B cell (primary cell): ENCODE measurements around the gene DPYD. TPM values are rescaled to one million over a fixed set of nuclear protein-coding genes. Genes with fewer than 3 reads are reported as not detected.
A peak's percentile ranks its signal among the peaks of the same experiment; 100 is the strongest.

Source experiments
- ATAC-seq: fragments of 200-7000 bp; cut with Tn5 transposase; one replicate; pipeline ENCODE4 v1.10.0; 2021; ENCODE audit warnings: low read depth, mild to moderate bottlenecking, moderate number of reproducible peaks, moderate library complexity
- CTCF ChIA-PET: fragments of 350-600 bp; sonication (Branson Sonifier 250); formaldehyde crosslinking; loops from one replicate; lab custom pipeline; 2021; ENCODE audit warnings: antibody characterized with exemption, inconsistent platforms; lab: Charles Lee
- POLR2A ChIA-PET: fragments of 350-600 bp; sonication (Branson Sonifier 250); formaldehyde crosslinking; loops from one replicate; lab custom pipeline; 2021; ENCODE audit warnings: antibody characterized with exemption; lab: Charles Lee
- DNase-seq: peaks from one replicate; pipeline ENCODE4 v3.0.0; 2013
- H2AFZ ChIP-seq: 2 replicates; pipeline ENCODE4 v1.6.1; 2012; ENCODE audit warnings: mild to moderate bottlenecking, low read depth, low read length; ENCODE audit not compliant: insufficient read depth, poor library complexity, severe bottlenecking
- H3K27ac ChIP-seq, 2 donors: 1 replicate in 1 of 2; 2 replicates in 1 of 2; pipeline ENCODE4 v1.5.1; 2012 to 2013; ENCODE audit warnings: low read length in 2 of 2, mild to moderate bottlenecking in 2 of 2, moderate library complexity in 1 of 2
- H3K27me3 ChIP-seq, 4 experiments: fragments of 200-600 bp in 1 of 4; sonication (generic) in 1 of 4; replicated peaks in 1 of 4; 1 replicate in 2 of 4; 2 replicates in 2 of 4; pipeline versions ENCODE4 v1.6.1 to v1.7.0; 2013 to 2016; ENCODE audit warnings: low read length in 3 of 4, mild to moderate bottlenecking in 2 of 4, mixed read lengths in 1 of 4, moderate library complexity in 1 of 4; ENCODE audit not compliant: insufficient read depth in 4 of 4, control insufficient read depth in 3 of 4; ENCODE audit errors: control extremely low read depth in 1 of 4
- H3K36me3 ChIP-seq, 2 experiments: replicated peaks in 1 of 2; 1 replicate in 1 of 2; 2 replicates in 1 of 2; pipeline versions ENCODE4 v1.6.1 to v1.7.1; 2013; ENCODE audit warnings: low read length in 1 of 2; ENCODE audit not compliant: insufficient read depth in 2 of 2, control insufficient read depth in 1 of 2; ENCODE audit errors: control extremely low read depth in 1 of 2, extremely low read depth in 1 of 2
- H3K4me1 ChIP-seq, 2 donors: fragments of 200-600 bp in 1 of 2; sonication (generic) in 1 of 2; 1 replicate in 1 of 2; 2 replicates in 1 of 2; pipeline versions ENCODE4 v1.5.1 to v1.6.1; 2013 to 2017; ENCODE audit warnings: low read length in 2 of 2; ENCODE audit not compliant: control insufficient read depth in 2 of 2, insufficient read depth in 2 of 2
- H3K4me2 ChIP-seq: replicated peaks from 2 replicates; pipeline ENCODE3; 2012; ENCODE audit warnings: mild to moderate bottlenecking, low read depth, low read length; ENCODE audit not compliant: poor library complexity, severe bottlenecking
- H3K4me3 ChIP-seq, 5 experiments: fragments of 200-600 bp in 1 of 5; sonication (generic) in 1 of 5; 1 replicate in 3 of 5; 2 replicates in 2 of 5; pipeline versions ENCODE4 v1.5.1 to v1.7.0; 2011 to 2016; ENCODE audit warnings: low read length in 4 of 5, mild to moderate bottlenecking in 4 of 5, low read depth in 2 of 5, control low read depth in 1 of 5, moderate library complexity in 1 of 5; ENCODE audit not compliant: insufficient read depth in 1 of 5; ENCODE audit errors: control extremely low read depth in 1 of 5, extremely low read depth in 1 of 5
- H3K79me2 ChIP-seq: fragments of 200-600 bp; sonication (generic); one replicate; pipeline ENCODE4 v1.6.0; 2016; ENCODE audit warnings: low read length; ENCODE audit not compliant: control insufficient read depth, insufficient read depth
- H3K9ac ChIP-seq: fragments of 200-600 bp; sonication (generic); 2 replicates; pipeline ENCODE4 v1.6.1; 2017; ENCODE audit warnings: mild to moderate bottlenecking, low read length, moderate library complexity
- H3K9me3 ChIP-seq, 3 donors: one replicate each; pipeline versions ENCODE4 v1.6.1 to v1.7.1; 2013; ENCODE audit warnings: low read length in 2 of 3; ENCODE audit not compliant: control insufficient read depth in 2 of 3, insufficient read depth in 1 of 3; ENCODE audit errors: control extremely low read depth in 1 of 3
- H4K20me1 ChIP-seq: 2 replicates; pipeline ENCODE4 v1.6.0; 2012; ENCODE audit warnings: mild to moderate bottlenecking, low read length; ENCODE audit not compliant: insufficient read depth, control insufficient read depth, poor library complexity, severe bottlenecking
- H3K27ac Mint-ChIP-seq: one replicate; pipeline ENCODE4 v1.8.0; 2021; ENCODE audit warnings: mixed read lengths
- H3K27me3 Mint-ChIP-seq: one replicate; pipeline ENCODE4 v1.8.0; 2021; ENCODE audit warnings: mixed read lengths
- H3K4me1 Mint-ChIP-seq: one replicate; pipeline ENCODE4 v1.8.0; 2021; ENCODE audit warnings: mixed read lengths
- H3K4me3 Mint-ChIP-seq: one replicate; pipeline ENCODE4 v1.8.0; 2021; ENCODE audit warnings: mixed read lengths
- H3K9me3 Mint-ChIP-seq: one replicate; pipeline ENCODE4 v1.8.0; 2022; ENCODE audit warnings: mixed read lengths; ENCODE audit not compliant: insufficient read depth
- EZH2 ChIP-seq: IDR thresholded peaks from 2 replicates; pipeline ENCODE4 v1.6.1; 2012; ENCODE audit warnings: borderline replicate concordance, low read depth, mild to moderate bottlenecking, moderate library complexity, low read length; ENCODE audit not compliant: insufficient read depth, poor library complexity, severe bottlenecking
- WGBS: methylation state at CpG from one replicate; pipeline ENCODE4 v1.1.5; 2013; ENCODE audit warnings: missing lambda C conversion rate; ENCODE audit not compliant: insufficient coverage; 5-methylcytosine and 5-hydroxymethylcytosine counted together
- intact Hi-C: fragments of 100-400 bp; cut with micrococcal nuclease; formaldehyde crosslinking; loops from one replicate; pipeline ENCODE4 v1.10.0; 2022
- polyA plus RNA-seq: library from polyadenylated mRNA; depleted of rRNA; stranded (reverse); fragments of >200 nt; gene quantifications from 2 replicates; pipeline ENCODE4 v1.2.3, GENCODE V29; 2012
- total RNA-seq, 2 donors: library from RNA; stranded (reverse); fragments of 120-200 nt in 1 of 2; gene quantifications; 1 replicate in 1 of 2; 2 replicates in 1 of 2; pipeline versions ENCODE4 v1.2.3 to v1.2.4, GENCODE V29; 2013 to 2022
- TF ChIP-seq, protein P1 (sequence below): fragments of 200-600 bp; IDR thresholded peaks from one replicate; pipeline ENCODE4 v1.8.0; 2022; ENCODE audit warnings: antibody characterized with exemption, mild to moderate bottlenecking

Gene DPYD
- total and polyA plus RNA-seq, 2 donors (not counting 1 experiment from before 2014, with no cell fraction given) = 4.2 to 19.0 TPM

DNA sequence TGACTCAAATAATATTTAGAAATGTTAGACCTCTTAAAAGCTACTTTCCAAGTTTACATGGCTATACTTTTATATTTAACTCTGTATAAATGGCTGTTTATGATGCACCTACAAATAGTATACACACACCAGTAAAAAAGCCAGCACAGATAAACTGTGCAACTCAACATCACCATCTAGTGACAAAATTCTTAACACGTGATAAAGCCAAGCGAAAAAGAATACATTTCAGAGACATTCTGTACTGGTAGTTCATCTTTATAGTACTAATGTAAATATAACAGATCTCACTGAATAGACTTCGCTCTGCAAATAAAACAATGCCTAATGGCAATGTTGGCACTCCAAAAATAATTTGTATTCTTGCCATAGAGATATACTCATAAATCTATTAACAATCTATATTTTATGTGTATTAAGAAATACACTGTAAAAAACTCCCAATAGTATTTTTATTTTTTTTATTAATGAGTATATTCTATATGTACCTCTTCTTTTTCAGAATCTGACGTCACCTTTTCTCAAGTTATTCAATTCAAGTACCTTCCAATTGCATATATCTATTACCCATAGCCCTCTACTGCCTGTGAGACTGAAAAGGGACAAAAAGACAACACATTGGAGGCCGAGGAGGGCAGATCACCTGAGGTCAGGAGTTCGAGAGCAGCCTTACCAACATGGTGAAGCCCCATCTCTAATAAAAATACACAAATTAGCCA is 100.2 kb downstream of the DPYD start:
- no peak overlapping the region for H3K4me3 ChIP-seq
- Mint-ChIP-seq H3K4me3 (no peak overlapping the region), H3K27me3 (no peaks in the 10 kb centered on the region), H3K4me1 (peaks cover 2% of the 10 kb centered on the region), H3K9me3 (no peaks in the 10 kb centered on the region), H3K27ac (no peak overlapping the region)
- H3K9me3 ChIP-seq = no peaks in the 10 kb centered on the region
- H4K20me1 ChIP-seq = no peaks in the 10 kb centered on the region
- TF ChIP-seq, protein P1, sequence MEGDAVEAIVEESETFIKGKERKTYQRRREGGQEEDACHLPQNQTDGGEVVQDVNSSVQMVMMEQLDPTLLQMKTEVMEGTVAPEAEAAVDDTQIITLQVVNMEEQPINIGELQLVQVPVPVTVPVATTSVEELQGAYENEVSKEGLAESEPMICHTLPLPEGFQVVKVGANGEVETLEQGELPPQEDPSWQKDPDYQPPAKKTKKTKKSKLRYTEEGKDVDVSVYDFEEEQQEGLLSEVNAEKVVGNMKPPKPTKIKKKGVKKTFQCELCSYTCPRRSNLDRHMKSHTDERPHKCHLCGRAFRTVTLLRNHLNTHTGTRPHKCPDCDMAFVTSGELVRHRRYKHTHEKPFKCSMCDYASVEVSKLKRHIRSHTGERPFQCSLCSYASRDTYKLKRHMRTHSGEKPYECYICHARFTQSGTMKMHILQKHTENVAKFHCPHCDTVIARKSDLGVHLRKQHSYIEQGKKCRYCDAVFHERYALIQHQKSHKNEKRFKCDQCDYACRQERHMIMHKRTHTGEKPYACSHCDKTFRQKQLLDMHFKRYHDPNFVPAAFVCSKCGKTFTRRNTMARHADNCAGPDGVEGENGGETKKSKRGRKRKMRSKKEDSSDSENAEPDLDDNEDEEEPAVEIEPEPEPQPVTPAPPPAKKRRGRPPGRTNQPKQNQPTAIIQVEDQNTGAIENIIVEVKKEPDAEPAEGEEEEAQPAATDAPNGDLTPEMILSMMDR = peak; percentile 44
- no peak for TF ChIP-seq EZH2
- H3K4me2 ChIP-seq = no peak overlapping the region
- 94% methylated on average over 2 of the region's 6 CpGs for whole genome bisulfite sequencing
- H3K36me3 ChIP-seq = no peaks in the 10 kb centered on the region
- H3K27ac ChIP-seq = no peak overlapping the region
- H3K79me2 ChIP-seq = no peaks in the 10 kb centered on the region
- DNase-seq (peak; percentile 21), ATAC-seq (no peak)
- intact Hi-C loops = no loop called here
- H3K9ac ChIP-seq = no peak overlapping the region
- no peak overlapping the region for H2AFZ ChIP-seq
- no peaks in the 10 kb centered on the region for H3K4me1 ChIP-seq
- POLR2A ChIA-PET = no interaction called here
- no peaks in the 10 kb centered on the region for H3K27me3 ChIP-seq
- CTCF ChIA-PET = no interaction called here

DNA sequence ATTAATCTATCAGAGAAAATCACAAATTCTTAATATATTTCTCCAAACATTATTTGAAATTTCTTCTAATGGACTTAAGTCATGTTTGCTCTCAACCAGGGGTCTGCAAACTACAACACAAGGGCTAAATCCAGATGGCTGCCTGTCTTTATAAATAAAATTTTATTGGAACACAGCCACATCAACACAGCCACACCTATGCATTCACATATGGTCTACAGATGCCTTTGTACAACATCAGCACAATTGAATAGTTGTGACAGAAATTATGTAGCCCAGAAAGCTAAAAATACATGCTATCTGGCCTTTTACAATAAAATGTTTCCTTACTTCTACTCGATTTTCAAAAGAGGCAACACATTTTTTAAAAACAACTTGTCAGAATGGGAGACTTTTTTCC is 103.9 kb downstream of the DPYD start:
- WGBS = no CpG with 5 or more reads among the region's 1 CpG
- no peaks in the 10 kb centered on the region for H3K27me3 Mint-ChIP-seq
- Histone ChIP-seq H3K9me3 (no peaks in the 10 kb centered on the region), H3K27ac (no peak overlapping the region), H2AFZ (no peak overlapping the region), H3K4me1 (no peaks in the 10 kb centered on the region), H3K4me3 (no peak overlapping the region), H4K20me1 (no peaks in the 10 kb centered on the region), H3K4me2 (no peak overlapping the region), H3K36me3 (no peaks in the 10 kb centered on the region), H3K27me3 (no peaks in the 10 kb centered on the region), H3K79me2 (no peaks in the 10 kb centered on the region), H3K9ac (no peak overlapping the region)
- no peaks in the 10 kb centered on the region for H3K4me1 Mint-ChIP-seq
- no peak overlapping the region for H3K27ac Mint-ChIP-seq
- CTCF ChIA-PET = no interaction called here
- POLR2A ChIA-PET = no interaction called here
- no peak overlapping the region for H3K4me3 Mint-ChIP-seq
- intact Hi-C loops = no loop called here
- no peak for ATAC-seq
- no peaks in the 10 kb centered on the region for H3K9me3 Mint-ChIP-seq
- no peak for DNase-seq
- TF ChIP-seq EZH2 = no peak
- TF ChIP-seq, protein P1 = no peak
